Measurements from ENCODE around the gene HTT.

The HTT gene

GRCh38 chr4:3239998-3240920 lies 165.8 kb downstream of the HTT start:
- no peak for DNase-seq

GRCh38 chr4:3240936-3241522 lies 166.5 kb downstream of the HTT start:
- DNase-seq, result no peak

- no peak for DNase-seq
Measured at GRCh38 chr4:3241898-3242524, 167.5 kb downstream of the HTT start.

DNA sequence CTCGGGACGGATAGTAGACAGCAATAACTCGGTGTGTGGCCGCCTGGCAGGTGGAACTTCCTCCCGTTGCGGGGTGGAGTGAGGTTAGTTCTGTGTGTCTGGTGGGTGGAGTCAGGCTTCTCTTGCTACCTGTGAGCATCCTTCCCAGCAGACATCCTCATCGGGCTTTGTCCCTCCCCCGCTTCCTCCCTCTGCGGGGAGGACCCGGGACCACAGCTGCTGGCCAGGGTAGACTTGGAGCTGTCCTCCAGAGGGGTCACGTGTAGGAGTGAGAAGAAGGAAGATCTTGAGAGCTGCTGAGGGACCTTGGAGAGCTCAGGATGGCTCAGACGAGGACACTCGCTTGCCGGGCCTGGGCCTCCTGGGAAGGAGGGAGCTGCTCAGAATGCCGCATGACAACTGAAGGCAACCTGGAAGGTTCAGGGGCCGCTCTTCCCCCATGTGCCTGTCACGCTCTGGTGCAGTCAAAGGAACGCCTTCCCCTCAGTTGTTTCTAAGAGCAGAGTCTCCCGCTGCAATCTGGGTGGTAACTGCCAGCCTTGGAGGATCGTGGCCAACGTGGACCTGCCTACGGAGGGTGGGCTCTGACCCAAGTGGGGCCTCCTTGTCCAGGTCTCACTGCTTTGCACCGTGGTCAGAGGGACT lies 168.8 kb downstream of the HTT start:
- DNase-seq, result no peak

- DNase-seq, result no peak
Measured at GRCh38 chr4:3244002-3244401, 169.5 kb downstream of the HTT start.

GRCh38 chr4:3244747-3245146 lies 170.3 kb downstream of the HTT start:
- DNase-seq, result no peak

DNA sequence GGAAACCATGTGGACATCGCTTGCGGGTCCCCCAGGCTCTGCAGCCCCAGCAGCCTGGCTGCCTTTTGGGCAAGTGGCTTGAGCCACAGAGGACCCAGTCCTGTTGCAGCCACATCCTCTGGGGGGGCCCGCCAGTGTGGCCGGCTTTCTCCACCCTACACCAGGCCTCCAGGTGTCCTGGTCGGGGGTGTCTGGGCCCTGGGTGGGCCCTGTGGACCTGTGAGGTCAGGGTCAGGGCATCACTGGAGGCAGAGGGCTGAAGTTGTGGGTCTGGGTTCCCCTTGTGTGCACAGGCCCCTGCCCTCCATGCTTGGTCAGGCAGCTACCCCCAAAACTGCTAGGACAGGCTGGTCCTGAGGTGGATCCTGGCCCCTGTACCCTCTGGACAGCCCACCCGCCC lies 171.2 kb downstream of the HTT start:
- no peak for DNase-seq

- DNase-seq, result no peak
Measured at GRCh38 chr4:3246458-3247398, 172.2 kb downstream of the HTT start.

- no peak for DNase-seq
Measured at GRCh38 chr4:3247399-3248177, 173.1 kb downstream of the HTT start.

DNA sequence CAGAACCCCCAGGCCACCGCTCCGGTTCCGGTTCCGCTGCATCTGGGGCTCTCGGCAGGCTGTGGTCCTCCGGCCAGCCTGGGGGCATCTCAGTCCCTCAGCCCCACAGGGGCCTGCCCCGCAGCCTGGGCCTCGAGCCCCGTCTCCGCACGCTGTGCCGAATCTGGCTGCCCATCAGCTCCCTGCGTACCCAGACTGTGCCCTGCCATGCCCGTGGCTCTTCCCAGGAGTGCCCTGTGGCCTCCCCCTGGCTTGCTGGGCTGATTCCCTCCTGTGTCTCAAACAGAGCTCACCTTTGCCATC lies 173.6 kb downstream of the HTT start:
- no peak for DNase-seq

DNA sequence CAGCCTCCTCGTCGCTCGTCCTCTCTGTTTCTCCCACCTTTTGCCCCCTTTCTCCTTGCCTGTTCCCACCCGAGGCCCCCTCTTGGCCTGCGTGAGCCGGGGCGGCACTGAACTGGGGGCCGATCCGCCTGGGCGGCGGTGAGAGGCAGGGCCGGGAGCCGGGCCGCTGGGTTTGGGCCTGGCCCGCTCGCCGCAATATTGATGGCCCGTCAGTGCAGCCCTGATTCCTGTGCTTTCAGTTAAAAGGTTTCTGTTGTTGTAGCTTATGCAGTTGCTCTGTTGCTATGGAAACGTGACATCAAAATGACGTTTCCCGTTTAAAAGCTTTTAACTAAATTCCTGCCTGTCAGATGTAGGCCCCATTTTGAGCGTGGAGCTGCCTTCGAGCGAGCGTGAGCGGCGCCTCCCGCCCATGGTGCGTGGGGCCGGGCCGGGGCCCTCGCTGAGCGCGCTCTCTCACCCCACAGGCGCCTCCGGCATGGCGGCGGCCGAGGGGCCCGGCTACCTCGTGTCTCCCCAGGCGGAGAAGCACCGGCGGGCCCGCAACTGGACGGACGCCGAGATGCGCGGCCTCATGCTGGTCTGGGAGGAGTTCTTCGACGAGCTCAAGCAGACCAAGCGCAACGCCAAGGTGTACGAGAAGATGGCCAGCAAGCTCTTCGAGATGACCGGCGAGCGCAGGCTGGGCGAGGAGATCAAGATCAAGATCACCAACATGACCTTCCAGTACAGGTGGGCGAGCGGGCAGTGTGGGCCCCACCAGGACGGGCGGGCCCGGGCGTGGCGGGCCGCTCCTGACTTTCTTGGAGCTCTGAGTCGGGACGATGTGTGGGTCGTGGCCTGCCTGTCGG lies 174.6 kb downstream of the HTT start, which contains the start of gene MSANTD1:
Gene MSANTD1, plus strand, starts transcription at position 349 of the 851 bp plus-strand sequence. Its CDS starts 64 bp downstream, at position 413.
- DNase-seq, result no peak

DNA sequence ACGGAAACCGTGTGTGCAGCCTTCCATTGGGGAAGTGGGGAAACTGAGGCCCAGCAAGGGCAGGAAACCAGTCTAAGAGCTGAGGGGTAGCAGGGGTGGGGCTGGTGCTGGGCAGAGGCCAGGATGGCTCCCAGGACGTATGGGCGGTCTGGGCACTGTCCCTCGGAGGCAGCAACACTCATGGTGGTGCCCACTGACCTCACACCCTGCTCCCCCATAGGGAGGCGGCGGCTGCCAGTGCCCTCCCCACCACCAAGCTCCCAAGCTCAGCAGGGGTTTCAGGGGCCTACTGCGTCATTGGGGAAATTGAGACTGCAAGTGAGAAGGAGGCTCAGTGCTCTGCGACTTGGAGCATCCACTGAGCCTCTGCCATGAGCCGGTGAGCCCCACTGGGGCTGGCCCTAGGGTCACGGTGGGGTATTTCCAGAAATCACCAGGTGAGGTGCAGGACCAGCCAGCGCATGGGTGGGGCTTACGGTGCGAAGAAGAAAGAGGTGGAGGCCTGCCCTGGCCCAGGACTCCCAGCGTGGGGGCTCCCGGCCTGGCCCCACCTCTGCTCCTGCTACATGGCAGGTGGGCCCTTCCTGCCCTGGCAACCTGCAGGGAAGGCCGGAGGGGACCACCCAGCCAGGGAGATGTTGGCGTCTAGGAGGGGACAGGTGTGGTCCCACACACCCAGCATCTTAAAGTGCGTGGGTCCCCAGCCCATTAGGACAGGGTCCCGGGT lies 175.4 kb downstream of the HTT start:
- DNase-seq, result no peak

GRCh38 chr4:3250438-3250955 lies 176.0 kb downstream of the HTT start:
- DNase-seq, result no peak

GRCh38 chr4:3250956-3251690 lies 176.6 kb downstream of the HTT start:
- DNase-seq, result no peak

- DNase-seq, result no peak
Measured at GRCh38 chr4:3251691-3252479, 177.4 kb downstream of the HTT start.

DNA sequence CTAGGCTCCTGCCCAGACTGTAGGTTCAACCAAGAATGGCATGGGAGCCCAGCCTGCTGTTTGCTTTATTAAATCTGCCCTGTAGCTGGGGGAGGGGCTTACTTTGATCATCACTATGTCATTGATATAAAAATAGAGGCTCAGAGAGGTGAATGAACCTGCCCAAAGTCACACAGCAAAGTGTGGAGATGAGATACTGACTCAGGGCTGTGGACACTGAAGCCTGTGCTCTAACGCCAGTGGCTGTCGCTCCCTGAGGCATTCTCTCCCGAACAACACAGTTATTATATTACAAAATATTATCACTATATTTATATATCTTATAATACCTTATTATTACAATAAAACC lies 178.0 kb downstream of the HTT start:
- no peak for DNase-seq

- DNase-seq, result no peak
Measured at GRCh38 chr4:3252831-3253641, 178.6 kb downstream of the HTT start.
